Effector memory CD8-positive, alpha-beta T cell (primary cell): Measurements from ENCODE around the gene ARL16.

Source experiments
- ATAC-seq: fragments of 150-1000 bp; cut with Tn5 transposase; replicated peaks from 2 replicates; pipeline ENCODE4 v1.10.0; 2021; ENCODE audit warnings: mild to moderate bottlenecking, moderate library complexity
- DNase-seq, 3 experiments: peaks; one replicate each; pipeline ENCODE4 v3.0.0; 2021
- H3K27ac Mint-ChIP-seq, 2 donors: one replicate each; pipeline ENCODE4 v1.8.0; 2022; ENCODE audit warnings: mild to moderate bottlenecking in 2 of 2, mixed read lengths in 2 of 2, moderate library complexity in 2 of 2
- H3K27me3 Mint-ChIP-seq, 2 donors: one replicate each; pipeline ENCODE4 v1.8.0; 2022; ENCODE audit warnings: mixed read lengths in 2 of 2
- H3K36me3 Mint-ChIP-seq: one replicate; pipeline ENCODE4 v1.8.0; 2022; ENCODE audit warnings: mild to moderate bottlenecking, moderate library complexity, mixed read lengths; ENCODE audit not compliant: insufficient read depth
- H3K4me1 Mint-ChIP-seq, 2 donors: one replicate each; pipeline ENCODE4 v1.8.0; 2022; ENCODE audit warnings: low read depth in 2 of 2, mixed read lengths in 2 of 2
- H3K4me3 Mint-ChIP-seq, 2 donors: one replicate each; pipeline ENCODE4 v1.8.0; 2022; ENCODE audit warnings: mild to moderate bottlenecking in 2 of 2, mixed read lengths in 2 of 2, moderate library complexity in 2 of 2
- H3K9me3 Mint-ChIP-seq, 2 donors: one replicate each; pipeline ENCODE4 v1.8.0; 2022; ENCODE audit warnings: mixed read lengths in 2 of 2

Gene ARL16

GRCh38 chr17:81706757-81707624, 23.4 kb upstream of the ARL16 start:
- Mint-ChIP-seq H3K9me3 (no peaks in the 10 kb centered on the region), H3K4me1 (peaks cover 14 to 16% of the 10 kb centered on the region in 2 donors), H3K27me3 (no peaks in the 10 kb centered on the region), H3K4me3 (no peak overlapping the region), H3K36me3 (peaks cover 41% of the 10 kb centered on the region), H3K27ac (peak overlapping the region in 1 of 2 donors; percentile 81)
- ATAC-seq, result no peak
- no peak for DNase-seq

GRCh38 chr17:81706232-81706611, 22.6 kb upstream of the ARL16 start:
- H3K4me3 Mint-ChIP-seq, result no peak overlapping the region
- H3K27me3 Mint-ChIP-seq, result no peaks in the 10 kb centered on the region
- H3K27ac Mint-ChIP-seq, result peak overlapping the region in 1 of 2 donors; percentile 81
- DNase-seq (no peak), ATAC-seq (no peak)
- H3K9me3 Mint-ChIP-seq, result no peaks in the 10 kb centered on the region
- H3K36me3 Mint-ChIP-seq, result peaks cover 35% of the 10 kb centered on the region
- H3K4me1 Mint-ChIP-seq, result peaks cover 15 to 22% of the 10 kb centered on the region in 2 donors

GRCh38 chr17:81705518-81706231, 22.1 kb upstream of the ARL16 start:
- H3K9me3 Mint-ChIP-seq, result no peaks in the 10 kb centered on the region
- no peaks in the 10 kb centered on the region for H3K27me3 Mint-ChIP-seq
- H3K36me3 Mint-ChIP-seq, result peaks cover 40% of the 10 kb centered on the region
- no peak overlapping the region for H3K4me3 Mint-ChIP-seq
- DNase-seq (no peak), ATAC-seq (no peak)
- H3K27ac Mint-ChIP-seq, result peak overlapping the region in 1 of 2 donors; percentile 81
- H3K4me1 Mint-ChIP-seq, result peaks cover 20 to 23% of the 10 kb centered on the region in 2 donors

GRCh38 chr17:81703747-81704654, 20.4 kb upstream of the ARL16 start:
- Mint-ChIP-seq H3K4me3 (peak overlapping the region; percentile 93 to 94), H3K36me3 (peaks cover 44% of the 10 kb centered on the region), H3K9me3 (no peaks in the 10 kb centered on the region), H3K4me1 (peaks cover 20% of the 10 kb centered on the region in 2 donors), H3K27ac (peak overlapping the region; percentile 97 to 98), H3K27me3 (no peaks in the 10 kb centered on the region)
- no peak for DNase-seq
- ATAC-seq, result peak; percentile 20

GRCh38 chr17:81702934-81703746, 19.5 kb upstream of the ARL16 start, which contains the start of gene MRPL12:
MRPL12 (plus strand) TSS chr17:81703367; CDS start chr17:81703502, 135 bp downstream.
- H3K4me1 Mint-ChIP-seq, result peaks cover 20% of the 10 kb centered on the region in 2 donors
- H3K36me3 Mint-ChIP-seq, result peaks cover 45% of the 10 kb centered on the region
- peak within 1 kb of the TSS; percentile 97 to 98 for H3K27ac Mint-ChIP-seq
- ATAC-seq, result peak; percentile 85
- peak within 1 kb of the TSS; percentile 93 to 94 for H3K4me3 Mint-ChIP-seq
- H3K9me3 Mint-ChIP-seq, result no peaks in the 10 kb centered on the region
- peak; percentile 85 to 87 (median 86) for DNase-seq
- no peaks in the 10 kb centered on the region for H3K27me3 Mint-ChIP-seq

GRCh38 chr17:81701288-81702071, 17.9 kb upstream of the ARL16 start:
- peaks cover 52% of the 10 kb centered on the region for H3K36me3 Mint-ChIP-seq
- peak overlapping the region; percentile 97 to 98 for H3K27ac Mint-ChIP-seq
- H3K4me3 Mint-ChIP-seq, result peak overlapping the region; percentile 93 to 94
- no peak for DNase-seq
- no peaks in the 10 kb centered on the region for H3K27me3 Mint-ChIP-seq
- no peaks in the 10 kb centered on the region for H3K9me3 Mint-ChIP-seq
- peaks cover 20% of the 10 kb centered on the region in 2 donors for H3K4me1 Mint-ChIP-seq
- no peak for ATAC-seq

- Mint-ChIP-seq H3K4me1 (peaks cover 19 to 20% of the 10 kb centered on the region in 2 donors), H3K4me3 (peak overlapping the region in 1 of 2 donors; percentile 6), H3K9me3 (no peaks in the 10 kb centered on the region), H3K27me3 (no peaks in the 10 kb centered on the region), H3K27ac (peak overlapping the region in 1 of 2 donors; percentile 97), H3K36me3 (peaks cover 52% of the 10 kb centered on the region)
- DNase-seq (no peak), ATAC-seq (no peak)
Measured at GRCh38 chr17:81700353-81701287, 17.0 kb upstream of the ARL16 start.

- Mint-ChIP-seq H3K4me1 (peaks cover 11 to 14% of the 10 kb centered on the region in 2 donors), H3K27me3 (no peaks in the 10 kb centered on the region), H3K4me3 (no peak overlapping the region), H3K36me3 (peaks cover 43% of the 10 kb centered on the region), H3K9me3 (no peaks in the 10 kb centered on the region), H3K27ac (no peak overlapping the region)
- ATAC-seq (no peak), DNase-seq (no peak)
Measured at GRCh38 chr17:81697261-81698044, 13.9 kb upstream of the ARL16 start.

- no peaks in the 10 kb centered on the region for H3K9me3 Mint-ChIP-seq
- ATAC-seq (no peak), DNase-seq (no peak)
- peaks cover 42% of the 10 kb centered on the region for H3K36me3 Mint-ChIP-seq
- peaks cover 5% of the 10 kb centered on the region in 2 donors for H3K4me1 Mint-ChIP-seq
- H3K27me3 Mint-ChIP-seq, result no peaks in the 10 kb centered on the region
- H3K27ac Mint-ChIP-seq, result no peak overlapping the region
- H3K4me3 Mint-ChIP-seq, result no peak overlapping the region
Measured at GRCh38 chr17:81696218-81696941, 12.8 kb upstream of the ARL16 start.

- DNase-seq (no peak), ATAC-seq (no peak)
- no peak overlapping the region for H3K27ac Mint-ChIP-seq
- no peaks in the 10 kb centered on the region for H3K9me3 Mint-ChIP-seq
- H3K36me3 Mint-ChIP-seq, result peaks cover 44% of the 10 kb centered on the region
- H3K4me1 Mint-ChIP-seq, result peaks cover under 1 to 1% of the 10 kb centered on the region in 2 donors
- no peak overlapping the region for H3K4me3 Mint-ChIP-seq
- no peaks in the 10 kb centered on the region for H3K27me3 Mint-ChIP-seq
Measured at GRCh38 chr17:81695801-81696200, 12.2 kb upstream of the ARL16 start.
